SU-DHL-6 (cell line): Measurements from ENCODE around the gene LCOR.

ENCODE experiments used
- H2AFZ ChIP-seq: fragments of 200-600 bp; sonication (generic); 2 replicates; pipeline ENCODE4 v1.6.1; 2014; ENCODE audit warnings: low read depth, mild to moderate bottlenecking, moderate library complexity, mixed read lengths, antibody characterized with exemption, low read length; ENCODE audit not compliant: severe bottlenecking
- H3F3A ChIP-seq: fragments of 200-600 bp; shearing (Covaris generic); 2 replicates; pipeline ENCODE4 v1.6.0; 2016; ENCODE audit warnings: antibody characterized with exemption, mild to moderate bottlenecking; ENCODE audit not compliant: insufficient read depth
- H3K27ac ChIP-seq: fragments of 200-600 bp; sonication (generic); 2 replicates; pipeline ENCODE4 v1.5.1; 2016; ENCODE audit warnings: low read depth, mild to moderate bottlenecking, low read length, moderate library complexity, mixed read lengths
- H3K27me3 ChIP-seq: fragments of 200-600 bp; sonication (generic), shearing (Covaris generic); 2 replicates; pipeline ENCODE4 v1.6.0; 2014; ENCODE audit warnings: mild to moderate bottlenecking, low read length
- H3K36me3 ChIP-seq: fragments of 200-600 bp; sonication (generic); 2 replicates; pipeline ENCODE4 v1.6.1; 2014; ENCODE audit warnings: mild to moderate bottlenecking, low read length, mixed read lengths
- H3K4me2 ChIP-seq: fragments of 300-600, 200-600 bp; shearing (Covaris generic), sonication (generic); 2 replicates; pipeline ENCODE4 v1.6.0; 2014; ENCODE audit warnings: low read length, low read depth, mild to moderate bottlenecking; ENCODE audit not compliant: poor library complexity, severe bottlenecking
- H3K4me3 ChIP-seq: fragments of 200-600 bp; sonication (generic); 2 replicates; pipeline ENCODE4 v1.5.1; 2014; ENCODE audit warnings: antibody characterized with exemption, low read length, mild to moderate bottlenecking, mixed read lengths; ENCODE audit not compliant: insufficient read depth, poor library complexity, severe bottlenecking
- H3K79me2 ChIP-seq: fragments of 200-600 bp; sonication (generic); 2 replicates; pipeline ENCODE4 v1.6.1; 2014; ENCODE audit warnings: mild to moderate bottlenecking, low read length, moderate library complexity; ENCODE audit not compliant: insufficient read depth
- H3K9ac ChIP-seq: fragments of 200-600 bp; sonication (generic); 2 replicates; pipeline ENCODE4 v1.7.0; 2014; ENCODE audit warnings: mild to moderate bottlenecking, low read length
- H3K9me2 ChIP-seq: fragments of 200-600 bp; sonication (generic); replicated peaks from 2 replicates; pipeline ENCODE4 v1.6.1; 2014; ENCODE audit warnings: low read length; ENCODE audit not compliant: insufficient read depth
- H3K9me3 ChIP-seq: fragments of 200-600 bp; sonication (generic); 2 replicates; pipeline ENCODE4 v1.6.1; 2014; ENCODE audit warnings: low read length, mixed read lengths; ENCODE audit not compliant: insufficient read depth
- H4K20me1 ChIP-seq: fragments of 200-600 bp; sonication (generic); 2 replicates; pipeline ENCODE4 v1.6.1; 2014; ENCODE audit warnings: low read depth, mild to moderate bottlenecking, antibody characterized with exemption, low read length, moderate library complexity, mixed read lengths
- CTCF ChIP-seq: fragments of 200-600 bp; sonication (generic); IDR thresholded peaks from one replicate; pipeline ENCODE4 v1.5.1; 2017; ENCODE audit warnings: antibody characterized with exemption, mild to moderate bottlenecking, low read length, moderate library complexity; ENCODE audit not compliant: insufficient read depth, poor library complexity, severe bottlenecking
- EZH2phosphoT487 ChIP-seq: fragments of 200-600 bp; sonication (generic), shearing (Covaris generic); conservative IDR thresholded peaks from 2 replicates; pipeline ENCODE4 v1.6.1; 2018; ENCODE audit warnings: mild to moderate bottlenecking, antibody characterized with exemption, low read length, moderate library complexity, mixed read lengths

LCOR gene

DNA sequence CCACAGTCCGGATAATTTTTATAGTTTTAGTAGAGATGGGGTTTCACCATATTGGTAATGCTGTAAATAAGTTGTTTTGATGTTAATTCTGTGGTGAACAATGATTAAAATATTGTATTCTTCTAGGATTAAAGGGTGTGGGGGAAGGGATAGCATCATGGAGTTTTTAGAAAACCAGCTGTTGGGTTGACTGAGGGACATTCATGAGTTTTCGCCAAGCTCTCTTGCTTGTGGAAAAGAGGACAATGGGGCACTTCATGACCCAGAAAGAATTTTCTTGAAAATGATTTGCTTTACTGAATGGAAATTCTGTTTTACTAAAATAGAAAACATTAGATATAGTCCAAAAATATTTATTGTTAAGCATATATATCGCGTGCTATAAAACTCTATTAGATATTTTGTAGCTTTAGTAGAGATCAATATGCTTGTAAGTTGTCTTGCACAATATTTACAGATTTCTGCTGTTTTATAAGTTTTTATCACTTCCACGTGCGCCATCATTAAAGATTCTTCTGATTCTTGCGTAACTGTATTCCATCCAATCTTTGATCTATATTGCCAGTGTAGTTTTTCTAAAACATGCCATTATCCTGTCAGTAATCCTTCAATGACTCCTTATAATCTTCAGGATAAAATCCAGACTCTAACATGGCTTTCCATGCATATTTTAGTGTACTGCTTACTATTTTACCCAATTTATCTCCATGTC, 41.8 kb downstream of the LCOR start:
- no peak overlapping the region for H3K9ac ChIP-seq
- H3K4me3 ChIP-seq, result no peak overlapping the region
- H3K27ac ChIP-seq, result no peak overlapping the region
- peaks cover 8% of the 10 kb centered on the region; the same call in 1 of the 2 replicates for H4K20me1 ChIP-seq
- no peak overlapping the region for H2AFZ ChIP-seq
- H3K9me2 ChIP-seq, result no peaks in the 10 kb centered on the region
- peaks cover 97% of the 10 kb centered on the region for H3K79me2 ChIP-seq
- H3K9me3 ChIP-seq, result no peaks in the 10 kb centered on the region
- no peak overlapping the region for H3K4me2 ChIP-seq
- H3F3A ChIP-seq, result 0 out of 2 replicates have a peak, but pooled peaks cover 5% of the 10 kb centered on the region
- no peak for TF ChIP-seq CTCF
- no peak for TF ChIP-seq EZH2phosphoT487
- H3K27me3 ChIP-seq, result no peaks in the 10 kb centered on the region
- H3K36me3 ChIP-seq, result no peaks in the 10 kb centered on the region; the same call in 1 of the 2 replicates

GRCh38 chr10:96878057-96878456, 46.0 kb downstream of the LCOR start:
- Histone ChIP-seq H2AFZ (no peak overlapping the region), H3K9ac (no peak overlapping the region), H3K27me3 (no peaks in the 10 kb centered on the region), H3K9me3 (no peaks in the 10 kb centered on the region), H3K9me2 (no peaks in the 10 kb centered on the region), H4K20me1 (peaks cover 25% of the 10 kb centered on the region), H3K4me3 (no peak overlapping the region), H3K27ac (no peak overlapping the region), H3K36me3 (no peaks in the 10 kb centered on the region; the same call in 1 of the 2 replicates), H3K79me2 (peaks cover 97% of the 10 kb centered on the region), H3K4me2 (no peak overlapping the region), H3F3A (0 out of 2 replicates have a peak, but pooled peaks cover 5% of the 10 kb centered on the region)
- TF ChIP-seq EZH2phosphoT487 (no peak), CTCF (no peak)

- Histone ChIP-seq H3K36me3 (no peaks in the 10 kb centered on the region), H3K9ac (no peak overlapping the region), H3K9me3 (no peaks in the 10 kb centered on the region), H3K27ac (no peak overlapping the region), H3K9me2 (no peaks in the 10 kb centered on the region), H4K20me1 (peaks cover 25% of the 10 kb centered on the region), H3K27me3 (no peaks in the 10 kb centered on the region), H3F3A (0 out of 2 replicates have a peak, but pooled peaks cover 5% of the 10 kb centered on the region), H3K79me2 (peaks cover 98% of the 10 kb centered on the region), H3K4me3 (no peak overlapping the region), H2AFZ (no peak overlapping the region), H3K4me2 (no peak overlapping the region)
- no peak for TF ChIP-seq CTCF
- no peak for TF ChIP-seq EZH2phosphoT487
Observed at GRCh38 chr10:96880575-96880974, 48.5 kb downstream of the LCOR start.
